Measurements from ENCODE around the gene NIN.

DNA sequence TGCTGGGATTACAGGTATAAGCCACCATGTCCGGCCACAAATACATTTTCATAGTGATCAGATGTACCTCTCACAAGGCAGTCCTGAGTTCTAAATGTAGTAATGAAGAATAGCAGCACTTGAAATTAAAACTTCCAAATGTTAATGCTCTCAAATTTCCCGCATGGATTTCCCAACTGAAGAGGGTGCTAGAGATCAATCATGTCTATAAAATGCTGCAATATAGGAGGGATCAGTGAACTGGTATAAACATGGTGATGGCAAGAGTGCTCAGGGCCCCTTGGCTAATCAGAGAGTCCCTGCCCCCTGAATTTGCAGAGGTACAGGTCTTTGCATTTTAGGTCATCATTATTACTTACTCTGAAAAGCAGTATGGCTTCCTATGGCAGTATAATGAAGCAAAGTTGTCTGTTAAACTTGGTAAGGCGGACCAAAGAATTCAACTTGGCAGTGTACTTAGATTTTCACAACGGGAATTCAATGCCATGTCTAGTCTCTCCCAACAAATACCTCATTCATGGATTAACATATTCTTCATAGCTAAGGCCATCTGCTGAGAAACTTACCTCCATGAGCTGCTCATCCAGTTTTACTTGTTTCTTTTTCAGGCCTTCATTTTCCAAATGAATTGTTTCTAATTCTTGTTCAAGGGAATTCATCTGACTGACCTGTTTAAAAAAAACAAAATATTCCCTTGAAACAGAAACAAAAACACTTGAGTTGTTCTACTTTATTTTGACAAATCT is 95.8 kb downstream of the NIN start:
- TF ChIP-seq EZH2 (IDR thresholded peaks at IDR 0.05; ENCODE audit: low read depth) = no peak
- TF ChIP-seq, protein P1, sequence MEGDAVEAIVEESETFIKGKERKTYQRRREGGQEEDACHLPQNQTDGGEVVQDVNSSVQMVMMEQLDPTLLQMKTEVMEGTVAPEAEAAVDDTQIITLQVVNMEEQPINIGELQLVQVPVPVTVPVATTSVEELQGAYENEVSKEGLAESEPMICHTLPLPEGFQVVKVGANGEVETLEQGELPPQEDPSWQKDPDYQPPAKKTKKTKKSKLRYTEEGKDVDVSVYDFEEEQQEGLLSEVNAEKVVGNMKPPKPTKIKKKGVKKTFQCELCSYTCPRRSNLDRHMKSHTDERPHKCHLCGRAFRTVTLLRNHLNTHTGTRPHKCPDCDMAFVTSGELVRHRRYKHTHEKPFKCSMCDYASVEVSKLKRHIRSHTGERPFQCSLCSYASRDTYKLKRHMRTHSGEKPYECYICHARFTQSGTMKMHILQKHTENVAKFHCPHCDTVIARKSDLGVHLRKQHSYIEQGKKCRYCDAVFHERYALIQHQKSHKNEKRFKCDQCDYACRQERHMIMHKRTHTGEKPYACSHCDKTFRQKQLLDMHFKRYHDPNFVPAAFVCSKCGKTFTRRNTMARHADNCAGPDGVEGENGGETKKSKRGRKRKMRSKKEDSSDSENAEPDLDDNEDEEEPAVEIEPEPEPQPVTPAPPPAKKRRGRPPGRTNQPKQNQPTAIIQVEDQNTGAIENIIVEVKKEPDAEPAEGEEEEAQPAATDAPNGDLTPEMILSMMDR (conservative IDR thresholded peaks at IDR 0.05) = no peak
